NT2/D1 (cell line): ENCODE measurements around the gene CYB5A.
"Not testable (repeated sequence)": the region's sequence is repeated elsewhere in the genome, so short reads cannot be mapped to it uniquely, and the experiment has no call there.

ENCODE experiments used
- SUZ12 ChIP-seq: IDR thresholded peaks from 2 replicates; pipeline ENCODE4 v1.6.1; 2011; ENCODE audit not compliant: insufficient read length, insufficient read depth; ENCODE audit errors: extremely low read depth
- ZNF274 ChIP-seq: IDR thresholded peaks from 2 replicates; pipeline ENCODE4 v1.6.1; 2011; ENCODE audit warnings: mild to moderate bottlenecking, low read depth, low read length

DNA sequence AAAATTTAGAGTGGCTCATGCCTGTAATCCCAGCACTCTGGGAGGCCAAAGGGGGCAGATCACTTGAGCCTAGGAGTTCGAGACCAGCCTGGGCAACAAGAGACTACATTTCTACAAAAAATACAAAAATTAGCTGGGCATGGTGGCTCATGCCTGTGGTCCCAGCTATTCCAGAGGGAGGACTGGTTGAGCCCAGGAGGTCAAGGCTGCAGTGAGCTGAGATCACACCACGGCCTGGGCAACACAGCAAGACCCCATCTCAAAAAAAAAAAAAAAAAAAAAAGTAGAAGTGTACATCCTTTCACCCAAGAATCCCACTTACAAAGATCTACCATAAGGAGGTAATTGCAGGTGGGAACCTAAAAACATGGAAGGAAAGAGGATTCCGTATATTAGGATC is 6.2 kb downstream of the CYB5A start:
- TF ChIP-seq SUZ12, ZNF274: not testable (repeated sequence)
